DOHH2 (cell line): Measurements from ENCODE around the gene NRCAM.

Experiments
- H3F3A ChIP-seq: fragments of 200-600 bp; sonication (generic), shearing (Covaris generic); 2 replicates; pipeline ENCODE4 v1.6.0; 2016; ENCODE audit warnings: antibody characterized with exemption, mild to moderate bottlenecking; ENCODE audit not compliant: control insufficient read depth, insufficient read depth
- H3K27ac ChIP-seq: fragments of 200-600 bp; sonication (generic); 2 replicates; pipeline ENCODE4 v1.5.1; 2014; ENCODE audit warnings: low read depth, mild to moderate bottlenecking, low read length, moderate library complexity
- H3K27me3 ChIP-seq: fragments of 200-600 bp; sonication (generic); 2 replicates; pipeline ENCODE4 v1.6.1; 2014; ENCODE audit warnings: mild to moderate bottlenecking, low read length, mixed read lengths; ENCODE audit not compliant: control insufficient read depth
- H3K36me3 ChIP-seq: fragments of 200-600 bp; sonication (generic); 2 replicates; pipeline ENCODE4 v1.6.1; 2014; ENCODE audit warnings: mild to moderate bottlenecking, low read length, moderate library complexity, mixed read lengths; ENCODE audit not compliant: control insufficient read depth
- H3K4me1 ChIP-seq: fragments of 200-600 bp; sonication (generic); 2 replicates; pipeline ENCODE4 v1.6.1; 2014; ENCODE audit warnings: mild to moderate bottlenecking, low read length, mixed read lengths; ENCODE audit not compliant: control insufficient read depth
- H3K4me2 ChIP-seq: fragments of 200-600 bp; sonication (generic); 2 replicates; pipeline ENCODE4 v1.6.0; 2014; ENCODE audit warnings: mild to moderate bottlenecking, low read length, moderate library complexity
- H3K4me3 ChIP-seq: fragments of 200-600 bp; sonication (generic); 2 replicates; pipeline ENCODE4 v1.5.1; 2014; ENCODE audit warnings: mild to moderate bottlenecking, low read length, mixed read lengths
- H3K79me2 ChIP-seq: fragments of 200-600 bp; sonication (generic); 2 replicates; pipeline ENCODE4 v1.6.1; 2014; ENCODE audit warnings: mild to moderate bottlenecking, low read length, mixed read lengths; ENCODE audit not compliant: control insufficient read depth
- H3K9me2 ChIP-seq: fragments of 200-600 bp; sonication (generic); replicated peaks from 2 replicates; pipeline ENCODE4 v1.6.1; 2014; ENCODE audit warnings: mild to moderate bottlenecking, low read length, mixed read lengths; ENCODE audit not compliant: control insufficient read depth
- H3K9me3 ChIP-seq: fragments of 200-600 bp; sonication (generic); 2 replicates; pipeline ENCODE4 v1.6.1; 2014; ENCODE audit warnings: antibody characterized with exemption, low read length, mixed read lengths; ENCODE audit not compliant: control insufficient read depth, insufficient read depth
- H4K20me1 ChIP-seq: fragments of 200-600 bp; sonication (generic); 2 replicates; pipeline ENCODE4 v1.6.0; 2014; ENCODE audit warnings: low read depth, mild to moderate bottlenecking, antibody characterized with exemption, low read length, moderate library complexity; ENCODE audit not compliant: control insufficient read depth, insufficient read depth
- EZH2phosphoT487 ChIP-seq: fragments of 200-600 bp; sonication (generic); IDR thresholded peaks from 2 replicates; pipeline ENCODE4 v1.6.1; 2017; ENCODE audit warnings: borderline replicate concordance, mild to moderate bottlenecking, antibody characterized with exemption, low read length, moderate library complexity, mixed read lengths
- TF ChIP-seq, protein P1 (sequence below): fragments of 200-600 bp; sonication (generic); IDR thresholded peaks from one replicate; pipeline ENCODE4 v1.5.1; 2014; ENCODE audit warnings: antibody characterized with exemption, mild to moderate bottlenecking, low read depth, low read length; ENCODE audit not compliant: poor library complexity, severe bottlenecking

NRCAM gene

DNA sequence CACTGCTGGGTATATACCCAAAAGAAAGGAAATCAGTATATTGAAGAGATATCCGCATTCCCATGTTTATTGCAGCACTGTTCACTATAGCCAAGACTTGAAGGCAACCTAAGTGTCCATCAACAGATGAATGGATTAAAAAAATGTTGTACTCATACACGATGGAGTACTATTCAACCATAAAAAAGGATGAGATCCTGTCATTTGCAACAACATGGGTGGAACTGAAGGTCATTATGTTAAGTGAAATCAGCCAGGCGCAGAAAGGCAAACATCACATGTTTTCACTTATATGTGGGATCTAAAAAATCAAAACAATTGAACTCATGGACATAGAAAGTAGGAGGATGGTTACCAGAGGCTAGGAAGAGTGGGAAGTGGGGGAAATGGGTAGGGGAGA is 19.3 kb downstream of the NRCAM start:
- no peaks in the 10 kb centered on the region for H3F3A ChIP-seq
- H3K9me3 ChIP-seq = no peaks in the 10 kb centered on the region
- no peak overlapping the region for H3K4me3 ChIP-seq
- no peak overlapping the region for H3K4me2 ChIP-seq
- no peaks in the 10 kb centered on the region for H3K36me3 ChIP-seq
- H4K20me1 ChIP-seq = no peaks in the 10 kb centered on the region
- H3K4me1 ChIP-seq = no peaks in the 10 kb centered on the region
- 0 out of 2 replicates have a peak, but pooled peaks cover 2% of the 10 kb centered on the region for H3K27me3 ChIP-seq
- TF ChIP-seq, protein P1, sequence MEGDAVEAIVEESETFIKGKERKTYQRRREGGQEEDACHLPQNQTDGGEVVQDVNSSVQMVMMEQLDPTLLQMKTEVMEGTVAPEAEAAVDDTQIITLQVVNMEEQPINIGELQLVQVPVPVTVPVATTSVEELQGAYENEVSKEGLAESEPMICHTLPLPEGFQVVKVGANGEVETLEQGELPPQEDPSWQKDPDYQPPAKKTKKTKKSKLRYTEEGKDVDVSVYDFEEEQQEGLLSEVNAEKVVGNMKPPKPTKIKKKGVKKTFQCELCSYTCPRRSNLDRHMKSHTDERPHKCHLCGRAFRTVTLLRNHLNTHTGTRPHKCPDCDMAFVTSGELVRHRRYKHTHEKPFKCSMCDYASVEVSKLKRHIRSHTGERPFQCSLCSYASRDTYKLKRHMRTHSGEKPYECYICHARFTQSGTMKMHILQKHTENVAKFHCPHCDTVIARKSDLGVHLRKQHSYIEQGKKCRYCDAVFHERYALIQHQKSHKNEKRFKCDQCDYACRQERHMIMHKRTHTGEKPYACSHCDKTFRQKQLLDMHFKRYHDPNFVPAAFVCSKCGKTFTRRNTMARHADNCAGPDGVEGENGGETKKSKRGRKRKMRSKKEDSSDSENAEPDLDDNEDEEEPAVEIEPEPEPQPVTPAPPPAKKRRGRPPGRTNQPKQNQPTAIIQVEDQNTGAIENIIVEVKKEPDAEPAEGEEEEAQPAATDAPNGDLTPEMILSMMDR = no peak
- no peak for TF ChIP-seq EZH2phosphoT487
- no peaks in the 10 kb centered on the region for H3K79me2 ChIP-seq
- H3K9me2 ChIP-seq = no peaks in the 10 kb centered on the region
- no peak overlapping the region for H3K27ac ChIP-seq

DNA sequence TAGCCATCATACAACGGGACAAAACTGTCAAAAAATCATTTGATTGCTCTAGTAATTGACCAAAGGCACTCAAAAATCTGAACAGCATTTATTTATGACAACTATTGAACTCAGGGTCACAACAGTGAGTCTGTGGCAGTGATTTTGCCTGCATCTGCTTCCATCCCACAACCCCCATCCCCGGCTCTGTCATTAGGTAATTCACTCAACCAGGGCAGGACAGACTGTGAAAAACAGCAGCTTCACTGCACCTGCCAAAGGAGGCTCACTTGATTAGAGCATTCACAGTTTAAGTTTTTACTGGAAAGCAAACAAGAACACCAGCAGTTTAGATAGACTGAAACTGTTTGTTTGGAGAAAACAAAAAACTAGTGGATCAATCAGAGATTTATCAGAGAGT is 22.2 kb downstream of the NRCAM start:
- H3K4me2 ChIP-seq = no peak overlapping the region
- no peaks in the 10 kb centered on the region for H3F3A ChIP-seq
- no peak overlapping the region for H3K27ac ChIP-seq
- TF ChIP-seq, protein P1 = no peak
- no peak for TF ChIP-seq EZH2phosphoT487
- H3K9me3 ChIP-seq = no peaks in the 10 kb centered on the region
- no peak overlapping the region for H3K4me3 ChIP-seq
- H3K9me2 ChIP-seq = no peaks in the 10 kb centered on the region
- no peaks in the 10 kb centered on the region for H3K79me2 ChIP-seq
- no peaks in the 10 kb centered on the region for H3K36me3 ChIP-seq
- no peaks in the 10 kb centered on the region for H3K4me1 ChIP-seq
- no peaks in the 10 kb centered on the region for H4K20me1 ChIP-seq
- peaks cover 8% of the 10 kb centered on the region for H3K27me3 ChIP-seq

DNA sequence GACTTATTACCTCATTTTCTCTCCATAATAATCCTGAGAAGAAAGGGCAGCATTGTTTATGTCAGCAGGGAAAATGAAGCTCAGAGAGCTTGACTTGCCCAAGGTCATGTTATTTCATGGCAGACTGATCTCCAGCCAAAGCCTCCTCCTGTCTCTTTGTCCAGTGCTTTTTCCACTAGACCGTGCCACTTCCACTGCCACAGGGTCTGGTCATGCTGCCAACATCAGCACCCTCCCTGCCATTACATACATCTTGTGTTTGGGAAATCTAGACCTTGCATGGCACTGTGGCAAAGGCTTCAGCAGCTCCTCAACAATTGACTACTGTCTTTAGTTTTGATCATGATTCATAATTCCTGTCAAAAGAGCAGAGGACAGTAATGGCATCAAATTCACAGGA is 25.1 kb downstream of the NRCAM start:
- no peaks in the 10 kb centered on the region for H3K79me2 ChIP-seq
- H3K4me1 ChIP-seq = no peaks in the 10 kb centered on the region
- no peak overlapping the region for H3K4me2 ChIP-seq
- peaks cover 9% of the 10 kb centered on the region for H3K27me3 ChIP-seq
- H3K36me3 ChIP-seq = no peaks in the 10 kb centered on the region
- H3F3A ChIP-seq = no peaks in the 10 kb centered on the region
- no peaks in the 10 kb centered on the region for H3K9me2 ChIP-seq
- H3K4me3 ChIP-seq = no peak overlapping the region
- no peak overlapping the region for H3K27ac ChIP-seq
- TF ChIP-seq EZH2phosphoT487 = no peak
- TF ChIP-seq, protein P1 = no peak
- H3K9me3 ChIP-seq = no peaks in the 10 kb centered on the region
- no peaks in the 10 kb centered on the region for H4K20me1 ChIP-seq

DNA sequence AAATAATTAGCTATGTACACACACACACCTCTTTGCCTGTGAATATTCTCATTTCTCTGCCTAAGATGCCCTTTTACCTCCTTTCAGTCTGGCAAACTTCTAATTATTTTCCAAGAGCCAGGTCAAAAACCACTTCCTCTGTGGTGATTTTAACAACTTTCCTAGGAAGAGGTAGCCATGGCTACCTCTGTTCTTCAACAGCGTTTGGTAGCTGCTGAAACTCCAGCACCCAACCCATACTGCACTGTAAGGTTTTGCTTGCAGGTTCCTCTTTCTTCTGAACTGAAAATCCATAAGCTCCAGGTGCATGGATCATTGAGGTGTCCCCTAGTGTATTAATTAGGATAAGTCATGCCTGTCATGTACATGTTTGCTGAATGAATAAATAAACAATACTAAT is 25.6 kb downstream of the NRCAM start:
- Histone ChIP-seq H3F3A (no peaks in the 10 kb centered on the region), H3K27me3 (peaks cover 13% of the 10 kb centered on the region), H3K79me2 (no peaks in the 10 kb centered on the region), H3K27ac (no peak overlapping the region), H3K9me2 (no peaks in the 10 kb centered on the region), H4K20me1 (no peaks in the 10 kb centered on the region), H3K9me3 (no peaks in the 10 kb centered on the region), H3K4me1 (no peaks in the 10 kb centered on the region), H3K4me3 (no peak overlapping the region), H3K4me2 (no peak overlapping the region), H3K36me3 (no peaks in the 10 kb centered on the region)
- no peak for TF ChIP-seq EZH2phosphoT487
- TF ChIP-seq, protein P1 = no peak
